ENCODE results near the gene CXCL6. TPM values are rescaled to one million over a fixed set of nuclear protein-coding genes. Genes with fewer than 3 reads are reported as not detected.

Gene CXCL6
- total RNA-seq, 1 donor from 2014 or later: 16.7 TPM

DNA sequence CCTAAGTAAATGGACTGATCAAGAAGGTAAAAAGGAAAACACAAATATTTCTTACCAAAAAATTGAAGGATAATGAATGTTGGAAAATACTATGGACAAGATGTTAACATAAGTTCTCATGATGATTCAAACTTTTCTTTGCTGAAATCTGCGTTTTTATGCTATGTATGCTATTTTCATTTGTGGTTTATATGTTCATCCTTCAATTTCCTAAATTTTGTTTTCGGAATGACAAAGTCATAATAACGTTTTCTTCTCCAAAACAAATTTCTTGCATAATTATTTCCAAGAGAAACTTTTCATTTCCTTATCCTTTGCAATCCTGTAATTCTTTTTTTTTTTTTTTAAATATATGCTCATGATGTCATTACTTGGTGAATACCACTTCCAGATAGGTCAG is 24.4 kb downstream of the CXCL6 start:
- Mint-ChIP-seq H3K4me1 (ENCODE audit: low read depth, unreplicated experiment) (peaks cover 25% of the 10 kb centered on the region), H3K9me3 (ENCODE audit: unreplicated experiment) (peaks cover 10% of the 10 kb centered on the region), H3K27me3 (ENCODE audit: low read depth, unreplicated experiment) (no peaks in the 10 kb centered on the region), H3K4me3 (ENCODE audit: unreplicated experiment) (no peak overlapping the region), H3K36me3 (ENCODE audit: low read depth, unreplicated experiment) (no peaks in the 10 kb centered on the region), H3K27ac (ENCODE audit: unreplicated experiment) (peak overlapping the region; percentile 78)
- H3K27me3 ChIP-seq (ENCODE audit: insufficient read depth, low read length): no peaks in the 10 kb centered on the region
- TF ChIP-seq, protein P1, sequence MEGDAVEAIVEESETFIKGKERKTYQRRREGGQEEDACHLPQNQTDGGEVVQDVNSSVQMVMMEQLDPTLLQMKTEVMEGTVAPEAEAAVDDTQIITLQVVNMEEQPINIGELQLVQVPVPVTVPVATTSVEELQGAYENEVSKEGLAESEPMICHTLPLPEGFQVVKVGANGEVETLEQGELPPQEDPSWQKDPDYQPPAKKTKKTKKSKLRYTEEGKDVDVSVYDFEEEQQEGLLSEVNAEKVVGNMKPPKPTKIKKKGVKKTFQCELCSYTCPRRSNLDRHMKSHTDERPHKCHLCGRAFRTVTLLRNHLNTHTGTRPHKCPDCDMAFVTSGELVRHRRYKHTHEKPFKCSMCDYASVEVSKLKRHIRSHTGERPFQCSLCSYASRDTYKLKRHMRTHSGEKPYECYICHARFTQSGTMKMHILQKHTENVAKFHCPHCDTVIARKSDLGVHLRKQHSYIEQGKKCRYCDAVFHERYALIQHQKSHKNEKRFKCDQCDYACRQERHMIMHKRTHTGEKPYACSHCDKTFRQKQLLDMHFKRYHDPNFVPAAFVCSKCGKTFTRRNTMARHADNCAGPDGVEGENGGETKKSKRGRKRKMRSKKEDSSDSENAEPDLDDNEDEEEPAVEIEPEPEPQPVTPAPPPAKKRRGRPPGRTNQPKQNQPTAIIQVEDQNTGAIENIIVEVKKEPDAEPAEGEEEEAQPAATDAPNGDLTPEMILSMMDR (IDR thresholded peaks at IDR 0.05; ENCODE audit: insufficient read depth, low read depth, low read length): no peak
- TF ChIP-seq EZH2 (IDR thresholded peaks at IDR 0.05; ENCODE audit: insufficient read depth, low read length): no peak
- H3K36me3 ChIP-seq (ENCODE audit: insufficient read depth, low read length): no peaks in the 10 kb centered on the region
- no peak overlapping the region for H3K4me3 ChIP-seq (ENCODE audit: insufficient read depth, low read depth, low read length)
- no peak overlapping the region for H3K27ac ChIP-seq (ENCODE audit: low read depth, low read length)
- H4K20me1 ChIP-seq (ENCODE audit: insufficient read depth, low read length): no peaks in the 10 kb centered on the region
- no peaks in the 10 kb centered on the region for H3K79me2 ChIP-seq (ENCODE audit: insufficient read depth, low read length)
- no peak overlapping the region for H3K9ac ChIP-seq (ENCODE audit: low read length)
- FAIRE-seq: peak; percentile 37
- no peak overlapping the region for H3K4me2 ChIP-seq (ENCODE audit: low read length)
- H3K4me1 ChIP-seq (ENCODE audit: insufficient read depth, low read length): peaks cover 8% of the 10 kb centered on the region
- H3K9me3 ChIP-seq (ENCODE audit: insufficient read depth, low read depth, low read length): peaks cover 8% of the 10 kb centered on the region
- no peak overlapping the region for H2AFZ ChIP-seq (ENCODE audit: low read depth, low read length)
- DNase-seq (ENCODE audit: low read depth): no peak

DNA sequence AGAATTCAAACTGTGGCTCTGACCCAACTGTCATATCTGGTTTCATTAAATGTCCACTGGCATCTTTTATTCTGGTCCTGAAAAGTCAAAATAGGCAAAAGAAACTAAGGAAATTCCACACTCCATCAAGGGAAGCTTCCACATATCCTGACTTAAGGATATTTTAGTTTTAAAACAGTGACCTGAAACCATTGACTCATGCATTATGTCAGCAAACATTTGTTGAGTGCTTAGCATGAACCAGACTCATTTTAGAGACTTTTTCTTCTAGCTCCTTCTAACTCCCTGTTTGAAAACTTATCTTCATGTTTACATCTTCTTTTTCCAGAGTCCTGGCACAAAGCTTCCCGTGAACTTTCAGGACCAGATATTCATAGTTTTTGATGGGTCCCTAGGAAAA is 25.8 kb downstream of the CXCL6 start:
- FAIRE-seq: no peak
- no peaks in the 10 kb centered on the region for H3K36me3 ChIP-seq (ENCODE audit: insufficient read depth, low read length)
- H3K79me2 ChIP-seq (ENCODE audit: insufficient read depth, low read length): no peaks in the 10 kb centered on the region
- H4K20me1 ChIP-seq (ENCODE audit: insufficient read depth, low read length): no peaks in the 10 kb centered on the region
- Mint-ChIP-seq H3K4me1 (ENCODE audit: low read depth, unreplicated experiment) (peaks cover 26% of the 10 kb centered on the region), H3K27ac (ENCODE audit: unreplicated experiment) (no peak overlapping the region), H3K9me3 (ENCODE audit: unreplicated experiment) (peaks cover 6% of the 10 kb centered on the region), H3K36me3 (ENCODE audit: low read depth, unreplicated experiment) (no peaks in the 10 kb centered on the region), H3K27me3 (ENCODE audit: low read depth, unreplicated experiment) (no peaks in the 10 kb centered on the region), H3K4me3 (ENCODE audit: unreplicated experiment) (no peak overlapping the region)
- no peaks in the 10 kb centered on the region for H3K27me3 ChIP-seq (ENCODE audit: insufficient read depth, low read length)
- no peak overlapping the region for H3K4me3 ChIP-seq (ENCODE audit: insufficient read depth, low read depth, low read length)
- no peak overlapping the region for H3K27ac ChIP-seq (ENCODE audit: low read depth, low read length)
- H3K9me3 ChIP-seq (ENCODE audit: insufficient read depth, low read depth, low read length): peaks cover 5% of the 10 kb centered on the region
- no peak overlapping the region for H3K9ac ChIP-seq (ENCODE audit: low read length)
- no peak overlapping the region for H2AFZ ChIP-seq (ENCODE audit: low read depth, low read length)
- peak; percentile 37 for DNase-seq (ENCODE audit: low read depth)
- H3K4me1 ChIP-seq (ENCODE audit: insufficient read depth, low read length): peaks cover 8% of the 10 kb centered on the region
- H3K4me2 ChIP-seq (ENCODE audit: low read length): no peak overlapping the region
- TF ChIP-seq EZH2 (IDR thresholded peaks at IDR 0.05; ENCODE audit: insufficient read depth, low read length): no peak
- TF ChIP-seq, protein P1 (IDR thresholded peaks at IDR 0.05; ENCODE audit: insufficient read depth, low read depth, low read length): no peak

DNA sequence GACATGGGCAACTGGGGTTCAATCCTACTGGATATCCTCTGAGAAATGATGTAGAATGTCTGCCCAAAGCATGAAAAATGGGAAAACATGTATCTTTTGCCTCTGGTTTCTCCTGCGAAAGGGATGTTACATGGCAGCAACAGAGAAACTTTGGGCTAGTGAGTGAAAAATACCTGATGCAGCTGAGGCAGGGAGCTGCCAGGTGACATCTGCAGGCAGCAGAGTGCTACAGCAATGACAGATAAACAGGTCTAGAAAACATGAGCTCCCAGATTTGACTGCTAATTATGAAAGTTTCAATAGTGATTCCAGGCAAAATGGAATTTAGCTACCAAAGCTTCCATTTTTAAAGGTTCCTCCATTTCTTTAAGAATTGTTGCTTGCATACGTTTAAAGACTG is 27.9 kb downstream of the CXCL6 start:
- no peak overlapping the region for H3K4me3 Mint-ChIP-seq (ENCODE audit: unreplicated experiment)
- Histone ChIP-seq H3K4me2 (ENCODE audit: low read length) (no peak overlapping the region), H3K9me3 (ENCODE audit: insufficient read depth, low read depth, low read length) (no peaks in the 10 kb centered on the region), H2AFZ (ENCODE audit: low read depth, low read length) (no peak overlapping the region), H3K9ac (ENCODE audit: low read length) (no peak overlapping the region), H3K27ac (ENCODE audit: low read depth, low read length) (no peak overlapping the region), H3K4me1 (ENCODE audit: insufficient read depth, low read length) (peaks cover 8% of the 10 kb centered on the region), H3K4me3 (ENCODE audit: insufficient read depth, low read depth, low read length) (no peak overlapping the region), H3K79me2 (ENCODE audit: insufficient read depth, low read length) (no peaks in the 10 kb centered on the region), H3K27me3 (ENCODE audit: insufficient read depth, low read length) (peaks cover 6% of the 10 kb centered on the region), H3K36me3 (ENCODE audit: insufficient read depth, low read length) (no peaks in the 10 kb centered on the region), H4K20me1 (ENCODE audit: insufficient read depth, low read length) (no peaks in the 10 kb centered on the region)
- no peaks in the 10 kb centered on the region for H3K36me3 Mint-ChIP-seq (ENCODE audit: low read depth, unreplicated experiment)
- H3K9me3 Mint-ChIP-seq (ENCODE audit: unreplicated experiment): no peaks in the 10 kb centered on the region
- TF ChIP-seq, protein P1 (IDR thresholded peaks at IDR 0.05; ENCODE audit: insufficient read depth, low read depth, low read length): peak; percentile 26
- no peak for TF ChIP-seq EZH2 (IDR thresholded peaks at IDR 0.05; ENCODE audit: insufficient read depth, low read length)
- H3K27ac Mint-ChIP-seq (ENCODE audit: unreplicated experiment): no peak overlapping the region
- no peak for FAIRE-seq
- no peaks in the 10 kb centered on the region for H3K27me3 Mint-ChIP-seq (ENCODE audit: low read depth, unreplicated experiment)
- no peak for DNase-seq (ENCODE audit: low read depth)
- H3K4me1 Mint-ChIP-seq (ENCODE audit: low read depth, unreplicated experiment): peaks cover 31% of the 10 kb centered on the region

All from astrocyte (in vitro differentiated cells and primary cell).